Activated naive CD4-positive, alpha-beta T cell treated with anti-CD3 and anti-CD28 coated beads for 36 hours (primary cell): ENCODE measurements around the gene CIAO3. TPM values are rescaled to one million over a fixed set of nuclear protein-coding genes. Genes with fewer than 3 reads are reported as not detected.
"Not testable (repeated sequence)": the region's sequence is repeated elsewhere in the genome, so short reads cannot be mapped to it uniquely, and the experiment has no call there.

Experiments
- CTCF ChIA-PET: fragments of 350-600 bp; sonication (Branson Sonifier 250); formaldehyde crosslinking; loops from one replicate; lab custom pipeline; 2021; ENCODE audit warnings: antibody characterized with exemption; lab: Charles Lee
- DNase-seq: peaks from one replicate; pipeline ENCODE4 v3.0.0-alpha.2; 2020
- H3K27ac Mint-ChIP-seq: one replicate; pipeline ENCODE4 v1.8.0; 2021; ENCODE audit warnings: mild to moderate bottlenecking, mixed read lengths
- H3K27me3 Mint-ChIP-seq: one replicate; pipeline ENCODE4 v1.8.0; 2021; ENCODE audit warnings: low read depth, mixed read lengths
- H3K36me3 Mint-ChIP-seq: one replicate; pipeline ENCODE4 v1.8.0; 2021; ENCODE audit warnings: low read depth, mixed read lengths
- H3K4me1 Mint-ChIP-seq: one replicate; pipeline ENCODE4 v1.8.0; 2021; ENCODE audit warnings: low read depth, mixed read lengths
- H3K4me3 Mint-ChIP-seq: one replicate; pipeline ENCODE4 v1.8.0; 2021; ENCODE audit warnings: mild to moderate bottlenecking, moderate library complexity, mixed read lengths
- H3K9me3 Mint-ChIP-seq: one replicate; pipeline ENCODE4 v1.8.0; 2021; ENCODE audit warnings: mixed read lengths
- intact Hi-C: fragments of 100-400 bp; cut with micrococcal nuclease; formaldehyde crosslinking; loops from one replicate; pipeline ENCODE4 v1.15.1; 2023
- total RNA-seq, 2 experiments: library from RNA; stranded (reverse); gene quantifications; one replicate each; pipeline ENCODE4 v1.2.3, GENCODE V29; 2021

CIAO3 gene
- total RNA-seq, 2 experiments from 2014 or later = 32.7 to 34.3 TPM

- CTCF ChIA-PET = no interaction called here
- no peaks in the 10 kb centered on the region for H3K4me1 Mint-ChIP-seq
- DNase-seq = no peak
- H3K4me3 Mint-ChIP-seq = no peak overlapping the region
- intact Hi-C loops = no loop called here
- H3K27me3 Mint-ChIP-seq = no peaks in the 10 kb centered on the region
- H3K27ac Mint-ChIP-seq = no peak overlapping the region
- no peaks in the 10 kb centered on the region for H3K9me3 Mint-ChIP-seq
- no peaks in the 10 kb centered on the region for H3K36me3 Mint-ChIP-seq
Observed at GRCh38 chr16:764184-764750, 23.5 kb upstream of the CIAO3 start.

- CTCF ChIA-PET = no interaction called here
- no peaks in the 10 kb centered on the region for H3K4me1 Mint-ChIP-seq
- H3K27me3 Mint-ChIP-seq = no peaks in the 10 kb centered on the region
- H3K4me3 Mint-ChIP-seq = no peak overlapping the region
- DNase-seq = no peak
- H3K9me3 Mint-ChIP-seq = no peaks in the 10 kb centered on the region
- no peaks in the 10 kb centered on the region for H3K36me3 Mint-ChIP-seq
- intact Hi-C loops = no loop called here
- no peak overlapping the region for H3K27ac Mint-ChIP-seq
Observed at GRCh38 chr16:763369-764183, 22.8 kb upstream of the CIAO3 start.

- Mint-ChIP-seq H3K27ac (no peak overlapping the region), H3K4me1 (no peaks in the 10 kb centered on the region), H3K27me3 (peaks cover 2% of the 10 kb centered on the region), H3K9me3 (no peaks in the 10 kb centered on the region), H3K4me3 (no peak overlapping the region), H3K36me3 (no peaks in the 10 kb centered on the region)
- no peak for DNase-seq
- CTCF ChIA-PET = no interaction called here
- intact Hi-C loops = no loop called here
Observed at GRCh38 chr16:762595-763268, 21.9 kb upstream of the CIAO3 start.

- Mint-ChIP-seq H3K36me3 (no peaks in the 10 kb centered on the region), H3K4me3 (no peak overlapping the region), H3K9me3 (no peaks in the 10 kb centered on the region), H3K4me1 (no peaks in the 10 kb centered on the region), H3K27me3 (peaks cover 4% of the 10 kb centered on the region), H3K27ac (no peak overlapping the region)
- intact Hi-C loops = no loop called here
- DNase-seq = no peak
- CTCF ChIA-PET = interaction anchor here (0.6 kb wide), 1 partner anchor 411 kb away, joined by 4 read pairs; no protein-coding TSS in a partner anchor
Observed at GRCh38 chr16:761625-762513, 21.1 kb upstream of the CIAO3 start.

- no peak within 1 kb of the TSS for H3K4me3 Mint-ChIP-seq
- H3K4me1 Mint-ChIP-seq = no peaks in the 10 kb centered on the region
- no peaks in the 10 kb centered on the region for H3K36me3 Mint-ChIP-seq
- H3K27me3 Mint-ChIP-seq = peaks cover 4% of the 10 kb centered on the region
- no peak within 1 kb of the TSS for H3K27ac Mint-ChIP-seq
- peaks cover 2% of the 10 kb centered on the region for H3K9me3 Mint-ChIP-seq
- CTCF ChIA-PET = interaction anchor here (0.6 to 0.8 kb wide), 2 partner anchors 11 to 410 kb away, joined by 3 to 4 read pairs; no protein-coding TSS in a partner anchor
- no peak for DNase-seq
- intact Hi-C loops = no loop called here
Observed at GRCh38 chr16:760545-761343, 19.9 kb upstream of the CIAO3 start, which contains the start of gene MSLN. TSS of gene MSLN (plus strand) at chr16:760734. CDS start at chr16:762681, 1,947 bp downstream.

- CTCF ChIA-PET = no interaction called here
- DNase-seq = no peak
- intact Hi-C loops = no loop called here
- Mint-ChIP-seq H3K36me3 (no peaks in the 10 kb centered on the region), H3K4me1 (no peaks in the 10 kb centered on the region), H3K27me3 (peaks cover 4% of the 10 kb centered on the region), H3K9me3 (peaks cover 2% of the 10 kb centered on the region), H3K27ac (no peak overlapping the region), H3K4me3 (no peak overlapping the region)
Observed at GRCh38 chr16:760065-760464, 19.3 kb upstream of the CIAO3 start.

- peaks cover 4% of the 10 kb centered on the region for H3K27me3 Mint-ChIP-seq
- peaks cover 2% of the 10 kb centered on the region for H3K9me3 Mint-ChIP-seq
- intact Hi-C loops = no loop called here
- no peak for DNase-seq
- H3K4me3 Mint-ChIP-seq = no peak overlapping the region
- no peak overlapping the region for H3K27ac Mint-ChIP-seq
- CTCF ChIA-PET = no interaction called here
- peaks cover 1% of the 10 kb centered on the region for H3K4me1 Mint-ChIP-seq
- H3K36me3 Mint-ChIP-seq = no peaks in the 10 kb centered on the region
Observed at GRCh38 chr16:759110-759910, 18.5 kb upstream of the CIAO3 start.

- intact Hi-C loops = no loop called here
- Mint-ChIP-seq H3K4me3 (no peak overlapping the region), H3K9me3 (peaks cover 2% of the 10 kb centered on the region), H3K27me3 (peaks cover 4% of the 10 kb centered on the region), H3K4me1 (peaks cover 1% of the 10 kb centered on the region), H3K36me3 (no peaks in the 10 kb centered on the region), H3K27ac (no peak overlapping the region)
- no peak for DNase-seq
- CTCF ChIA-PET = interaction anchor here (0.7 to 1.3 kb wide), 2 partner anchors 44 to 735 kb away, joined by 3 to 5 read pairs; no protein-coding TSS in a partner anchor
Observed at GRCh38 chr16:756428-756827, 15.6 kb upstream of the CIAO3 start.

GRCh38 chr16:754656-755055, 13.9 kb upstream of the CIAO3 start:
- Mint-ChIP-seq H3K4me3 (no peak overlapping the region), H3K27me3 (peaks cover 4% of the 10 kb centered on the region), H3K4me1 (peaks cover 1% of the 10 kb centered on the region), H3K36me3 (no peaks in the 10 kb centered on the region), H3K27ac (no peak overlapping the region), H3K9me3 (peaks cover 2% of the 10 kb centered on the region)
- no peak for DNase-seq
- CTCF ChIA-PET = interaction anchor here (0.6 kb wide), 1 partner anchor 66 kb away, joined by 4 read pairs; no protein-coding TSS in a partner anchor
- intact Hi-C loops = no loop called here

- H3K36me3 Mint-ChIP-seq, intact Hi-C loops, H3K9me3 Mint-ChIP-seq, H3K27ac Mint-ChIP-seq, DNase-seq, H3K27me3 Mint-ChIP-seq, H3K4me3 Mint-ChIP-seq, H3K4me1 Mint-ChIP-seq: not testable (repeated sequence)
- CTCF ChIA-PET = interaction anchor here (0.6 kb wide), 1 partner anchor 66 kb away, joined by 4 read pairs; no protein-coding TSS in a partner anchor
Observed at GRCh38 chr16:754121-754607, 13.4 kb upstream of the CIAO3 start.
